Parathyroid adenoma (tissue), 2 donors: ENCODE data around the gene SPEM1.

Experiments
- H2AFZ ChIP-seq: fragments of 300-600 bp; sonication (generic); one replicate; pipeline ENCODE4 v1.7.0; 2017; ENCODE audit warnings: antibody characterized with exemption, mild to moderate bottlenecking
- H3K27ac ChIP-seq: fragments of 300-600 bp; sonication (generic); one replicate; pipeline ENCODE4 v1.7.0; 2017
- H3K27me3 ChIP-seq: fragments of 300-600 bp; sonication (generic); one replicate; pipeline ENCODE4 v1.7.0; 2017; ENCODE audit warnings: low read length; ENCODE audit not compliant: control insufficient read depth, insufficient read depth
- H3K36me3 ChIP-seq: fragments of 300-600 bp; sonication (generic); one replicate; pipeline ENCODE4 v1.7.0; 2017; ENCODE audit warnings: low read length; ENCODE audit not compliant: control insufficient read depth, insufficient read depth
- H3K4me1 ChIP-seq: fragments of 300-600 bp; sonication (generic); one replicate; pipeline ENCODE4 v1.7.0; 2017; ENCODE audit warnings: control low read depth
- H3K4me2 ChIP-seq: fragments of 300-600 bp; sonication (generic); one replicate; pipeline ENCODE4 v1.7.0; 2017; ENCODE audit warnings: low read length
- H3K4me3 ChIP-seq: fragments of 300-600 bp; sonication (generic); one replicate; pipeline ENCODE4 v1.7.0; 2017; ENCODE audit warnings: low read depth, low read length
- H3K79me2 ChIP-seq: fragments of 300-600 bp; sonication (generic); one replicate; pipeline ENCODE4 v1.7.0; 2017; ENCODE audit warnings: control low read depth
- H3K9ac ChIP-seq: fragments of 300-600 bp; sonication (generic); one replicate; pipeline ENCODE4 v1.7.0; 2017; ENCODE audit warnings: mild to moderate bottlenecking
- H3K9me3 ChIP-seq: fragments of 300-600 bp; sonication (generic); one replicate; pipeline ENCODE4 v1.7.0; 2017; ENCODE audit warnings: low read length; ENCODE audit not compliant: control insufficient read depth
- TF ChIP-seq, protein P1 (sequence below): fragments of 300-600 bp; sonication (generic); IDR thresholded peaks from one replicate; pipeline ENCODE4 v1.7.0; 2017; ENCODE audit warnings: antibody characterized with exemption, mild to moderate bottlenecking
- donor health status: primary hyperparathyroidism.

SPEM1 gene

DNA sequence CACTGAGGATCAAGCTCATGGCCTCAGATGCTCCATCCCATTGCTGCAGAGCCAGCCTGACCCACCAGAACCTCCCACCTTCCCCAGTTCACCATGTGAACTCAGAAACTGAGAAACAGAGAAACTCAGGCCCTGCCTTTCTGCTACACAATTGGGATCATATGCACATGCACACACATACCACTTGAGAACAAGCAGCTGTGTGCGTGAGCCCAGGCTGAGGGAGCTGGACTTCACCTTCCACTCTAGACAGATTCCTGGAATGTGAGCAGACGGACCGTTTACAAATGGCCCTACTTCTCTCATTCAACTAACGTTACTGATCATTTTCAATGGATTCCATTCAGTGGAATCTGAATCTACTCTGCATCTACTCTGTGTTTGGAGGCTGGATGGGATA is 3.6 kb downstream of the SPEM1 start:
- H3K9ac ChIP-seq: no peak overlapping the region
- H2AFZ ChIP-seq: no peak overlapping the region
- no peaks in the 10 kb centered on the region for H3K4me1 ChIP-seq
- no peak overlapping the region for H3K4me3 ChIP-seq
- no peak overlapping the region for H3K4me2 ChIP-seq
- no peaks in the 10 kb centered on the region for H3K36me3 ChIP-seq
- no peaks in the 10 kb centered on the region for H3K79me2 ChIP-seq
- no peak overlapping the region for H3K27ac ChIP-seq
- H3K9me3 ChIP-seq: no peaks in the 10 kb centered on the region
- no peaks in the 10 kb centered on the region for H3K27me3 ChIP-seq
- TF ChIP-seq, protein P1, sequence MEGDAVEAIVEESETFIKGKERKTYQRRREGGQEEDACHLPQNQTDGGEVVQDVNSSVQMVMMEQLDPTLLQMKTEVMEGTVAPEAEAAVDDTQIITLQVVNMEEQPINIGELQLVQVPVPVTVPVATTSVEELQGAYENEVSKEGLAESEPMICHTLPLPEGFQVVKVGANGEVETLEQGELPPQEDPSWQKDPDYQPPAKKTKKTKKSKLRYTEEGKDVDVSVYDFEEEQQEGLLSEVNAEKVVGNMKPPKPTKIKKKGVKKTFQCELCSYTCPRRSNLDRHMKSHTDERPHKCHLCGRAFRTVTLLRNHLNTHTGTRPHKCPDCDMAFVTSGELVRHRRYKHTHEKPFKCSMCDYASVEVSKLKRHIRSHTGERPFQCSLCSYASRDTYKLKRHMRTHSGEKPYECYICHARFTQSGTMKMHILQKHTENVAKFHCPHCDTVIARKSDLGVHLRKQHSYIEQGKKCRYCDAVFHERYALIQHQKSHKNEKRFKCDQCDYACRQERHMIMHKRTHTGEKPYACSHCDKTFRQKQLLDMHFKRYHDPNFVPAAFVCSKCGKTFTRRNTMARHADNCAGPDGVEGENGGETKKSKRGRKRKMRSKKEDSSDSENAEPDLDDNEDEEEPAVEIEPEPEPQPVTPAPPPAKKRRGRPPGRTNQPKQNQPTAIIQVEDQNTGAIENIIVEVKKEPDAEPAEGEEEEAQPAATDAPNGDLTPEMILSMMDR: no peak

DNA sequence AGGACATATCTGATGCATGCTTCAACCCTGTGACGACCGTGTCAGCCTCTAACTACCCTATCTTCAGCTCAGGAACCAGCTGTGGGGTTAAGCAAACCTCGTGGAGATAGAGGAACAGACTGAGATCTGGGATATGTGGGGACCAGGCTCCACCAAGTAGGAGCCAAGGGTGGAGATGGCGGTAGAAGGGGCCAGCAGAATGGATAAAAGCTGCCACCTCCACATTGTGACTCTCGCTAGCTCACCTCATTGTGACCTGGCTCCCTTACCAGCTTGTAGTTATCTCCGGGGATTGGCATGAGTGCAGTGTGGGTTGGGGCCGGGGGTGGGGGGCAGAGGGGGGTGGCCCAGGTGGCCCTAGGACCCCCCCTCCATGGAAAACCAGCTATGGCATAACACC is 5.2 kb downstream of the SPEM1 start, which contains the start of gene SPEM2:
TSS of gene SPEM2 (plus strand) at position 301 of the 400 bp plus-strand sequence. CDS start at position 374, 73 bp downstream.
- Histone ChIP-seq H3K9ac (no peak within 1 kb of the TSS), H3K79me2 (no peaks in the 10 kb centered on the region), H3K4me2 (no peak within 1 kb of the TSS), H2AFZ (no peak within 1 kb of the TSS), H3K36me3 (no peaks in the 10 kb centered on the region), H3K27me3 (no peaks in the 10 kb centered on the region), H3K4me1 (no peaks in the 10 kb centered on the region), H3K9me3 (no peaks in the 10 kb centered on the region), H3K4me3 (no peak within 1 kb of the TSS), H3K27ac (no peak within 1 kb of the TSS)
- TF ChIP-seq, protein P1: no peak

DNA sequence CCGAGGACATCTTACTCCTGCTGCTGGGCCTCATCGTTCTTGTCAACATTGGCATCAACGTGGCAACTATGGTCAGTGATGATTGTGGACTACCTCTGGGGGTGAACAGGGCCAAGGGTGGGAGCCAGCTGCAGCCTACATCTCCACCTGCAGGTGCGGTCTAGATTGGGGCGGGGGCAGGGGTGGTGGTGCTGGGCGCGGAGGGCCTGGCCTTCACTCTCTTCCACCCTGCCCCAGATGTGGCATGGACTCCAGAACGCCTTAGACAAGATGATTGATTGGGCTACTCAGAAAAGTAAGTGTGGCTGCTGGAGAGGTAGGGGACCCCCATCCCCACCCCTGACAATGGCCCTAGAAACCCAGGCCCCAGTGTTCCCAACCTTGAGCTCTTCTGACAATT is 5.6 kb downstream of the SPEM1 start:
- Histone ChIP-seq H3K27ac (no peak overlapping the region), H2AFZ (no peak overlapping the region), H3K9me3 (no peaks in the 10 kb centered on the region), H3K79me2 (no peaks in the 10 kb centered on the region), H3K27me3 (no peaks in the 10 kb centered on the region), H3K4me2 (no peak overlapping the region), H3K36me3 (no peaks in the 10 kb centered on the region), H3K9ac (no peak overlapping the region), H3K4me3 (no peak overlapping the region), H3K4me1 (no peaks in the 10 kb centered on the region)
- TF ChIP-seq, protein P1: no peak

DNA sequence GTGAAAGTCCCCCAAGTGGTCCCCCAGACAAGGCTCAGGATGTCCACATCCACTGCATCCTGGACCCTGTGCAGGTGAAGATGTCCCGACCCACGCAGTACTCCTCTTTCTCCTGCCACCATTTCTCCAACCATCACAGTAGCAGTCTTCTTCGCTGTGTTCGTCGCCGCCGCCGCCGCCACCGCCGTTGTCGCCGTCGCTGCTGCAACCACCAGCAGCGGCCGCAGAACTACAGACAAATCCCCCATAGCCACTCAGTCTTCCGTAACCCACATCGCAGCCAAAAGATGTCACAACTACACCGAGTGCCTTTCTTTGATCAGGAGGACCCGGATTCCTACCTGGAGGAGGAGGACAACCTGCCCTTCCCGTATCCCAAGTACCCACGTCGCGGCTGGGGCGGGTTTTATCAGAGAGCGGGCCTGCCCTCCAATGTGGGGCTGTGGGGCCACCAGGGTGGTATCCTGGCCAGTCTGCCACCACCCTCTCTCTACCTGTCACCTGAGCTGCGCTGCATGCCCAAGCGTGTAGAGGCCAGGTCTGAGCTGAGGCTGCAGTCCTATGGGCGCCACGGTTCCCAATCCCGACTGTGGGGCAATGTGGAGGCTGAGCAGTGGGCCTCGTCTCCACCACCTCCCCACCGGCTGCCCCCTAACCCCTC is 6.2 kb downstream of the SPEM1 start:
- H3K79me2 ChIP-seq: no peaks in the 10 kb centered on the region
- H3K4me3 ChIP-seq: no peak overlapping the region
- H3K4me2 ChIP-seq: no peak overlapping the region
- no peak overlapping the region for H3K9ac ChIP-seq
- H3K9me3 ChIP-seq: no peaks in the 10 kb centered on the region
- H3K27me3 ChIP-seq: no peaks in the 10 kb centered on the region
- no peaks in the 10 kb centered on the region for H3K36me3 ChIP-seq
- TF ChIP-seq, protein P1: no peak
- H2AFZ ChIP-seq: no peak overlapping the region
- no peak overlapping the region for H3K27ac ChIP-seq
- H3K4me1 ChIP-seq: no peaks in the 10 kb centered on the region

DNA sequence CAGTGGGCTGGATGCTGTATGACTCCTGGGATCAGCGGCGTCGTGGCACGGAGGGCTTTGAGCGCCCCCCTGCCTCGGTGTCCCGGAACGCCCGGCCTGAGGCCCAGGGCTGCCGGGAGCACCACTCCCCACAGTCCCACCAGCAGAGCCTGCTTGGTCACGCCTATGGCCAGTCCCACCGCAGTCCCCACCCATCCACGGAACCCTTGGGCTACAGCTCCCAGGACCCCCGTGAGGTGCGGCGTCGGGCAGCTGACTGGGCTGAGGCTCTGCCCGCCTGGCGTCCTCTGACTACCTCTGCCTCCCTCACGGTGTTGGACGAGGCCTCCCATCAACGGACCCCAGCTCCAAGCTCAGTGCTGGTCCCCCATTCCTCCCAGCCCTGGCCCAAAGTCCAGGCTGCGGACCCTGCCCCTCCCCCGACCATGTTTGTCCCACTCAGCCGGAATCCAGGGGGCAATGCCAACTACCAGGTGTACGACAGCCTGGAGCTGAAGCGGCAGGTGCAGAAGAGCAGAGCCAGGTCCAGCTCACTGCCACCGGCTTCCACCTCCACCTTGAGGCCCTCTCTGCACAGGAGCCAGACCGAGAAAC is 6.9 kb downstream of the SPEM1 start:
- H3K36me3 ChIP-seq: no peaks in the 10 kb centered on the region
- no peak overlapping the region for H3K9ac ChIP-seq
- H3K9me3 ChIP-seq: no peaks in the 10 kb centered on the region
- no peak overlapping the region for H3K27ac ChIP-seq
- TF ChIP-seq, protein P1: no peak
- no peak overlapping the region for H3K4me3 ChIP-seq
- H3K4me2 ChIP-seq: no peak overlapping the region
- no peaks in the 10 kb centered on the region for H3K4me1 ChIP-seq
- H3K27me3 ChIP-seq: no peaks in the 10 kb centered on the region
- no peak overlapping the region for H2AFZ ChIP-seq
- H3K79me2 ChIP-seq: no peaks in the 10 kb centered on the region
